HEK293 (cell line): ENCODE data around the gene SCRT2.

Source experiments
- CTCF ChIA-PET: fragments of 350-600 bp; formaldehyde crosslinking; extraction: SDS; loops from one replicate; lab custom pipeline; 2021; ENCODE audit warnings: antibody characterized with exemption; lab: Yijun Ruan, JAX
- POLR2A ChIA-PET: fragments of 300-600 bp; formaldehyde crosslinking; extraction: SDS; loops from one replicate; lab custom pipeline; 2020; ENCODE audit warnings: antibody characterized with exemption, inconsistent platforms; lab: Yijun Ruan, JAX
- H3K27ac ChIP-seq: fragments of 200-500 bp; sonication (Bioruptor generic); 2 replicates; pipeline ENCODE4 v1.5.1; 2014; ENCODE audit warnings: low read depth, low read length, control low read depth, inconsistent platforms; ENCODE audit errors: extremely low read depth
- H3K36me3 ChIP-seq, 2 experiments: fragments of 200-500 bp in 1 of 2; sonication (Bioruptor generic) in 1 of 2; 1 replicate in 1 of 2; 2 replicates in 1 of 2; pipeline ENCODE4 v1.5.1; 2014 to 2017; ENCODE audit warnings: inconsistent platforms in 2 of 2, low read length in 2 of 2; ENCODE audit not compliant: control insufficient read depth in 2 of 2, insufficient read depth in 1 of 2
- H3K4me1 ChIP-seq: fragments of 200-500 bp; sonication (Bioruptor generic); 2 replicates; pipeline ENCODE4 v1.5.1; 2014; ENCODE audit warnings: mild to moderate bottlenecking, low read length, inconsistent platforms; ENCODE audit not compliant: control insufficient read depth, insufficient read depth
- H3K4me3 ChIP-seq: 2 replicates; pipeline ENCODE4 v1.5.1; 2011; ENCODE audit warnings: low read depth, mild to moderate bottlenecking, control low read depth, low read length, moderate library complexity
- H3K9me3 ChIP-seq: fragments of 200-500 bp; sonication (Bioruptor generic); 2 replicates; pipeline ENCODE4 v1.5.1; 2014; ENCODE audit warnings: low read depth, low read length, inconsistent platforms; ENCODE audit not compliant: control insufficient read depth, insufficient read depth
- EGR2 ChIP-seq: fragments of 450-650 bp; formaldehyde crosslinking; IDR thresholded peaks from 2 replicates; pipeline ENCODE4 v1.5.1; 2016; ENCODE audit warnings: low read depth, missing biosample characterization, missing genetic modification characterization
- GLIS1 ChIP-seq: fragments of 450-650 bp; formaldehyde crosslinking; IDR thresholded peaks from 2 replicates; pipeline ENCODE4 v1.5.1; 2016; ENCODE audit warnings: missing biosample characterization, missing genetic modification characterization
- KLF7 ChIP-seq: fragments of 450-650 bp; formaldehyde crosslinking; IDR thresholded peaks from 2 replicates; pipeline ENCODE4 v1.5.1; 2016; ENCODE audit warnings: missing biosample characterization, missing genetic modification characterization, borderline replicate concordance
- MEIS1 ChIP-seq: sonication (generic); formaldehyde crosslinking; IDR thresholded peaks from 2 replicates; pipeline ENCODE4 v1.8.1; 2022; ENCODE audit warnings: missing genetic modification reagents, mild to moderate bottlenecking, borderline replicate concordance
- MYNN ChIP-seq: fragments of 450-650 bp; formaldehyde crosslinking; IDR thresholded peaks from 2 replicates; pipeline ENCODE4 v1.5.1; 2016; ENCODE audit warnings: missing biosample characterization, missing genetic modification characterization, borderline replicate concordance
- PBX3 ChIP-seq: sonication (generic); formaldehyde crosslinking; IDR thresholded peaks from 2 replicates; pipeline ENCODE4 v1.8.1; 2022; ENCODE audit warnings: mild to moderate bottlenecking, moderate library complexity, missing genetic modification reagents
- YY2 ChIP-seq: fragments of 450-650 bp; formaldehyde crosslinking; IDR thresholded peaks from 2 replicates; pipeline ENCODE4 v1.5.1; 2016; ENCODE audit warnings: missing biosample characterization, missing genetic modification characterization
- ZBTB1 ChIP-seq: fragments of 450-650 bp; formaldehyde crosslinking; IDR thresholded peaks from 2 replicates; pipeline ENCODE4 v1.5.1; 2016; ENCODE audit warnings: missing biosample characterization, missing genetic modification characterization
- ZBTB26 ChIP-seq: fragments of 450-650 bp; formaldehyde crosslinking; optimal IDR thresholded peaks from 2 replicates; pipeline ENCODE3; 2016; ENCODE audit warnings: missing biosample characterization, mild to moderate bottlenecking, missing genetic modification characterization
- ZNF140 ChIP-seq: fragments of 450-650 bp; formaldehyde crosslinking; IDR thresholded peaks from 2 replicates; pipeline ENCODE4 v1.5.1; 2016; ENCODE audit warnings: missing biosample characterization, missing genetic modification characterization
- ZNF266 ChIP-seq: fragments of 450-650 bp; formaldehyde crosslinking; IDR thresholded peaks from 2 replicates; pipeline ENCODE4 v1.5.1; 2016; ENCODE audit warnings: missing biosample characterization, missing genetic modification characterization, low read depth
- ZNF292 ChIP-seq: fragments of 450-650 bp; formaldehyde crosslinking; IDR thresholded peaks from 2 replicates; pipeline ENCODE4 v1.5.1; 2016; ENCODE audit warnings: low read depth, missing biosample characterization, missing genetic modification characterization, borderline replicate concordance
- ZNF394 ChIP-seq: fragments of 450-650 bp; formaldehyde crosslinking; IDR thresholded peaks from 2 replicates; pipeline ENCODE4 v1.5.1; 2016; ENCODE audit warnings: missing biosample characterization, missing genetic modification characterization, mild to moderate bottlenecking, moderate library complexity, borderline replicate concordance
- ZNF48 ChIP-seq: fragments of 450-650 bp; formaldehyde crosslinking; IDR thresholded peaks from 2 replicates; pipeline ENCODE4 v1.5.1; 2016; ENCODE audit warnings: missing biosample characterization, missing genetic modification characterization
- ZNF510 ChIP-seq: fragments of 450-650 bp; formaldehyde crosslinking; IDR thresholded peaks from 2 replicates; pipeline ENCODE4 v1.5.1; 2018; ENCODE audit warnings: mild to moderate bottlenecking, missing genetic modification characterization, missing biosample characterization; ENCODE audit not compliant: insufficient replicate concordance
- ZNF560 ChIP-seq: fragments of 450-650 bp; formaldehyde crosslinking; IDR thresholded peaks from 2 replicates; pipeline ENCODE4 v1.5.1; 2017; ENCODE audit warnings: missing biosample characterization, missing genetic modification characterization, borderline replicate concordance
- ZNF707 ChIP-seq: fragments of 450-650 bp; formaldehyde crosslinking; IDR thresholded peaks from 2 replicates; pipeline ENCODE4 v1.5.1; 2016; ENCODE audit warnings: missing biosample characterization, missing genetic modification characterization
- ZNF837 ChIP-seq: fragments of 450-650 bp; formaldehyde crosslinking; IDR thresholded peaks from 2 replicates; pipeline ENCODE4 v1.5.1; 2016; ENCODE audit warnings: missing biosample characterization, missing genetic modification characterization
- TF ChIP-seq, protein P1 (sequence below): fragments of 450-650 bp; formaldehyde crosslinking; IDR thresholded peaks from 2 replicates; pipeline ENCODE4 v1.5.1; 2016; ENCODE audit warnings: missing biosample characterization, missing genetic modification characterization
- TF ChIP-seq, protein P2 (sequence below): fragments of 450-650 bp; formaldehyde crosslinking; IDR thresholded peaks from 2 replicates; pipeline ENCODE4 v1.5.1; 2016; ENCODE audit warnings: missing biosample characterization, missing genetic modification characterization, borderline replicate concordance
- TF ChIP-seq, protein P3 (sequence below): fragments of 450-650 bp; formaldehyde crosslinking; IDR thresholded peaks from 2 replicates; pipeline ENCODE4 v1.5.1; 2016; ENCODE audit warnings: missing biosample characterization, missing genetic modification characterization

Gene SCRT2

GRCh38 chr20:645318-646106 is 30.1 kb downstream of the SCRT2 start:
- CTCF ChIA-PET = interaction anchor here (0.5 to 4.1 kb wide), 66 partner anchors 9 to 1629 kb away, joined by 3 to 130 read pairs (median 4); partner anchors contain the start of genes CSNK2A1, TCF15 and TRIB3
- Histone ChIP-seq H3K4me1 (no peaks in the 10 kb centered on the region), H3K9me3 (no peaks in the 10 kb centered on the region), H3K27ac (no peak overlapping the region), H3K4me3 (no peak overlapping the region), H3K36me3 (peaks cover 5 to 38% of the 10 kb centered on the region in 2 experiments; a peak in 2 of 3 replicates)
- POLR2A ChIA-PET = interaction anchor here (0.7 to 1.4 kb wide), 5 partner anchors 42 to 102 kb away, joined by 3 to 6 read pairs (median 3); partner anchors contain the start of gene CSNK2A1
- TF ChIP-seq MYNN (no peak), EGR2 (tag by site-specific recombination) (peak; percentile 40; the same call in 1 of the 2 replicates), YY2 (tag by site-specific recombination) (no peak), ZNF48 (tag by site-specific recombination) (no peak), ZBTB26 (tag by site-specific recombination) (peak; percentile 42), ZNF707 (tag by site-specific recombination) (no peak), ZNF394 (tag by site-specific recombination) (no peak), ZNF266 (tag by site-specific recombination) (no peak), ZNF510 (no peak), KLF7 (tag by site-specific recombination) (no peak), ZNF140 (tag by site-specific recombination) (no peak), ZNF292 (no peak), GLIS1 (no peak), ZNF560 (tag by site-specific recombination) (no peak), PBX3 (CRISPR knock-in tag) (no peak), ZBTB1 (tag by site-specific recombination) (no peak), MEIS1 (no peak), ZNF837 (tag by site-specific recombination) (no peak)
- TF ChIP-seq, protein P1, sequence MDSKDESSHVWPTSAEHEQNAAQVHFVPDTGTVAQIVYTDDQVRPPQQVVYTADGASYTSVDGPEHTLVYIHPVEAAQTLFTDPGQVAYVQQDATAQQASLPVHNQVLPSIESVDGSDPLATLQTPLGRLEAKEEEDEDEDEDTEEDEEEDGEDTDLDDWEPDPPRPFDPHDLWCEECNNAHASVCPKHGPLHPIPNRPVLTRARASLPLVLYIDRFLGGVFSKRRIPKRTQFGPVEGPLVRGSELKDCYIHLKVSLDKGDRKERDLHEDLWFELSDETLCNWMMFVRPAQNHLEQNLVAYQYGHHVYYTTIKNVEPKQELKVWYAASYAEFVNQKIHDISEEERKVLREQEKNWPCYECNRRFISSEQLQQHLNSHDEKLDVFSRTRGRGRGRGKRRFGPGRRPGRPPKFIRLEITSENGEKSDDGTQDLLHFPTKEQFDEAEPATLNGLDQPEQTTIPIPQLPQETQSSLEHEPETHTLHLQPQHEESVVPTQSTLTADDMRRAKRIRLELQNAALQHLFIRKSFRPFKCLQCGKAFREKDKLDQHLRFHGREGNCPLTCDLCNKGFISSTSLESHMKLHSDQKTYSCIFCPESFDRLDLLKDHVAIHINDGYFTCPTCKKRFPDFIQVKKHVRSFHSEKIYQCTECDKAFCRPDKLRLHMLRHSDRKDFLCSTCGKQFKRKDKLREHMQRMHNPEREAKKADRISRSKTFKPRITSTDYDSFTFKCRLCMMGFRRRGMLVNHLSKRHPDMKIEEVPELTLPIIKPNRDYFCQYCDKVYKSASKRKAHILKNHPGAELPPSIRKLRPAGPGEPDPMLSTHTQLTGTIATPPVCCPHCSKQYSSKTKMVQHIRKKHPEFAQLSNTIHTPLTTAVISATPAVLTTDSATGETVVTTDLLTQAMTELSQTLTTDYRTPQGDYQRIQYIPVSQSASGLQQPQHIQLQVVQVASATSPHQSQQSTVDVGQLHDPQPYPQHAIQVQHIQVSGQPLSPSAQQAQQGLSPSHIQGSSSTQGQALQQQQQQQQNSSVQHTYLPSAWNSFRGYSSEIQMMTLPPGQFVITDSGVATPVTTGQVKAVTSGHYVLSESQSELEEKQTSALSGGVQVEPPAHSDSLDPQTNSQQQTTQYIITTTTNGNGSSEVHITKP (tag by site-specific recombination) = peak; percentile 29; the same call in 1 of the 2 replicates
- TF ChIP-seq, protein P2, sequence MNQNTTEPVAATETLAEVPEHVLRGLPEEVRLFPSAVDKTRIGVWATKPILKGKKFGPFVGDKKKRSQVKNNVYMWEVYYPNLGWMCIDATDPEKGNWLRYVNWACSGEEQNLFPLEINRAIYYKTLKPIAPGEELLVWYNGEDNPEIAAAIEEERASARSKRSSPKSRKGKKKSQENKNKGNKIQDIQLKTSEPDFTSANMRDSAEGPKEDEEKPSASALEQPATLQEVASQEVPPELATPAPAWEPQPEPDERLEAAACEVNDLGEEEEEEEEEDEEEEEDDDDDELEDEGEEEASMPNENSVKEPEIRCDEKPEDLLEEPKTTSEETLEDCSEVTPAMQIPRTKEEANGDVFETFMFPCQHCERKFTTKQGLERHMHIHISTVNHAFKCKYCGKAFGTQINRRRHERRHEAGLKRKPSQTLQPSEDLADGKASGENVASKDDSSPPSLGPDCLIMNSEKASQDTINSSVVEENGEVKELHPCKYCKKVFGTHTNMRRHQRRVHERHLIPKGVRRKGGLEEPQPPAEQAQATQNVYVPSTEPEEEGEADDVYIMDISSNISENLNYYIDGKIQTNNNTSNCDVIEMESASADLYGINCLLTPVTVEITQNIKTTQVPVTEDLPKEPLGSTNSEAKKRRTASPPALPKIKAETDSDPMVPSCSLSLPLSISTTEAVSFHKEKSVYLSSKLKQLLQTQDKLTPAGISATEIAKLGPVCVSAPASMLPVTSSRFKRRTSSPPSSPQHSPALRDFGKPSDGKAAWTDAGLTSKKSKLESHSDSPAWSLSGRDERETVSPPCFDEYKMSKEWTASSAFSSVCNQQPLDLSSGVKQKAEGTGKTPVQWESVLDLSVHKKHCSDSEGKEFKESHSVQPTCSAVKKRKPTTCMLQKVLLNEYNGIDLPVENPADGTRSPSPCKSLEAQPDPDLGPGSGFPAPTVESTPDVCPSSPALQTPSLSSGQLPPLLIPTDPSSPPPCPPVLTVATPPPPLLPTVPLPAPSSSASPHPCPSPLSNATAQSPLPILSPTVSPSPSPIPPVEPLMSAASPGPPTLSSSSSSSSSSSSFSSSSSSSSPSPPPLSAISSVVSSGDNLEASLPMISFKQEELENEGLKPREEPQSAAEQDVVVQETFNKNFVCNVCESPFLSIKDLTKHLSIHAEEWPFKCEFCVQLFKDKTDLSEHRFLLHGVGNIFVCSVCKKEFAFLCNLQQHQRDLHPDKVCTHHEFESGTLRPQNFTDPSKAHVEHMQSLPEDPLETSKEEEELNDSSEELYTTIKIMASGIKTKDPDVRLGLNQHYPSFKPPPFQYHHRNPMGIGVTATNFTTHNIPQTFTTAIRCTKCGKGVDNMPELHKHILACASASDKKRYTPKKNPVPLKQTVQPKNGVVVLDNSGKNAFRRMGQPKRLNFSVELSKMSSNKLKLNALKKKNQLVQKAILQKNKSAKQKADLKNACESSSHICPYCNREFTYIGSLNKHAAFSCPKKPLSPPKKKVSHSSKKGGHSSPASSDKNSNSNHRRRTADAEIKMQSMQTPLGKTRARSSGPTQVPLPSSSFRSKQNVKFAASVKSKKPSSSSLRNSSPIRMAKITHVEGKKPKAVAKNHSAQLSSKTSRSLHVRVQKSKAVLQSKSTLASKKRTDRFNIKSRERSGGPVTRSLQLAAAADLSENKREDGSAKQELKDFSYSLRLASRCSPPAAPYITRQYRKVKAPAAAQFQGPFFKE = no peak
- TF ChIP-seq, protein P3, sequence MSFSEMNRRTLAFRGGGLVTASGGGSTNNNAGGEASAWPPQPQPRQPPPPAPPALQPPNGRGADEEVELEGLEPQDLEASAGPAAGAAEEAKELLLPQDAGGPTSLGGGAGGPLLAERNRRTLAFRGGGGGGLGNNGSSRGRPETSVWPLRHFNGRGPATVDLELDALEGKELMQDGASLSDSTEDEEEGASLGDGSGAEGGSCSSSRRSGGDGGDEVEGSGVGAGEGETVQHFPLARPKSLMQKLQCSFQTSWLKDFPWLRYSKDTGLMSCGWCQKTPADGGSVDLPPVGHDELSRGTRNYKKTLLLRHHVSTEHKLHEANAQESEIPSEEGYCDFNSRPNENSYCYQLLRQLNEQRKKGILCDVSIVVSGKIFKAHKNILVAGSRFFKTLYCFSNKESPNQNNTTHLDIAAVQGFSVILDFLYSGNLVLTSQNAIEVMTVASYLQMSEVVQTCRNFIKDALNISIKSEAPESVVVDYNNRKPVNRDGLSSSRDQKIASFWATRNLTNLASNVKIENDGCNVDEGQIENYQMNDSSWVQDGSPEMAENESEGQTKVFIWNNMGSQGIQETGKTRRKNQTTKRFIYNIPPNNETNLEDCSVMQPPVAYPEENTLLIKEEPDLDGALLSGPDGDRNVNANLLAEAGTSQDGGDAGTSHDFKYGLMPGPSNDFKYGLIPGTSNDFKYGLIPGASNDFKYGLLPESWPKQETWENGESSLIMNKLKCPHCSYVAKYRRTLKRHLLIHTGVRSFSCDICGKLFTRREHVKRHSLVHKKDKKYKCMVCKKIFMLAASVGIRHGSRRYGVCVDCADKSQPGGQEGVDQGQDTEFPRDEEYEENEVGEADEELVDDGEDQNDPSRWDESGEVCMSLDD (tag by site-specific recombination) = 0 out of 2 replicates have a peak, but pooled peaks have one; percentile 42
